Measurements from ENCODE around the gene NANS. TPM values are rescaled to one million over a fixed set of nuclear protein-coding genes. Genes with fewer than 3 reads are reported as not detected.

The NANS gene
- total RNA-seq, 1 experiment from 2014 or later = 40.4 TPM

DNA sequence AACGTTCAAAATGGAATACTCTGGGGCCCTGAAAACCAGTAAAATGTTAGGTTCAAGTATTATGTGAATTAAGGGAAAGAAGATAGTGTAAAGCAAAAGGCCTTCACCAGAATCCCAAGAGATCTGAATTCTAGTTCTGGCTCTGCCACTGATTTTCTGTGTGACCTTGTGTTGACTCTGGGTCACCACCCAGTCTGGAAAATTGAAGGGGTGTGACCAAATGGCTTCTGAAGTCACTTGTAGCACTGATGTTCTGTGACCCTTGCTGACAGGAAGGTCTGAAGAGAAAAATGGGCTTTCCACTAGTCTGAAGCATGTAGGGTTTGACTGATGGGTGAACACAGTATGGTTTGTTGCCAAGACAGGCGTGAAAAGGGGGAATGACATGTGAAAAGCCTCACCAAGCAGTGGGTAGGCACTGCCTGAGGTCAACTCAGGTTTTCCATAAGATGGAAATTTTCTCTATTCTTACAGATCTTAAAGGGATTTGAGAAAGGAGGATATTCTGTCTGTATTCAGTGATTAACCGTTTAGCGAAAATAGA, 40.3 kb upstream of the NANS start:
- Histone ChIP-seq H3K14ac (ENCODE audit: insufficient read depth, low read length) (no peak overlapping the region), H3K9me3 (ENCODE audit: control insufficient read depth, low read depth, low read length) (no peaks in the 10 kb centered on the region), H3K27ac (ENCODE audit: insufficient read length, low read depth, low read length) (no peak overlapping the region), H4K91ac (ENCODE audit: insufficient read length, low read depth, low read length) (no peak overlapping the region), H3T11ph (ENCODE audit: low read length) (no peak overlapping the region), H3K18ac (ENCODE audit: insufficient read length, low read depth, low read length) (no peak overlapping the region), H3K4me2 (ENCODE audit: insufficient read depth, insufficient read length, low read length) (no peak overlapping the region), H4K5ac (ENCODE audit: insufficient read length, low read depth, low read length) (no peak overlapping the region), H2AK5ac (ENCODE audit: insufficient read length, low read length) (no peak overlapping the region), H3K23ac (ENCODE audit: insufficient read length, low read depth, low read length) (no peak overlapping the region), H2AFZ (ENCODE audit: low read length) (no peak overlapping the region), H3K23me2 (ENCODE audit: insufficient read length, low read depth, low read length, poor library complexity, severe bottlenecking) (no peaks in the 10 kb centered on the region), H4K20me1 (ENCODE audit: control insufficient read depth, insufficient read depth, insufficient read length) (no peaks in the 10 kb centered on the region), H3K79me1 (ENCODE audit: insufficient read depth, low read depth, low read length, poor library complexity, severe bottlenecking) (no peaks in the 10 kb centered on the region), H4K8ac (replicated peaks; ENCODE audit: insufficient read length, low read depth, low read length) (no peak overlapping the region), H3K79me2 (ENCODE audit: insufficient read depth, low read length) (no peaks in the 10 kb centered on the region), H2BK15ac (ENCODE audit: low read depth, low read length) (no peak overlapping the region), H3K4me1 (ENCODE audit: insufficient read depth, low read length) (no peaks in the 10 kb centered on the region), H3K27me3 (ENCODE audit: insufficient read depth, low read length) (no peaks in the 10 kb centered on the region), H2BK5ac (ENCODE audit: insufficient read length, low read length) (no peak overlapping the region), H3K56ac (ENCODE audit: insufficient read length, low read depth, low read length) (no peak overlapping the region), H3K4ac (ENCODE audit: low read depth, low read length) (no peak overlapping the region), H3K9ac (ENCODE audit: extremely low read depth, insufficient read length, low read length) (no peak overlapping the region), H2BK120ac (ENCODE audit: low read depth, low read length, poor library complexity, severe bottlenecking) (no peak overlapping the region), H2BK12ac (ENCODE audit: insufficient read length, low read depth, low read length) (no peak overlapping the region), H2BK20ac (ENCODE audit: low read depth, low read length, poor library complexity, severe bottlenecking) (no peak overlapping the region)
- no peak overlapping the region for H3K27ac Mint-ChIP-seq
- no peaks in the 10 kb centered on the region for H3K4me1 Mint-ChIP-seq
- no CpG with 5 or more reads among the region's 4 CpGs for WGBS (ENCODE audit: extremely low coverage, insufficient read length, low lambda C conversion rate)
- H3K36me3 Mint-ChIP-seq (ENCODE audit: insufficient read depth in 1 of 3, low read depth in 3 of 3) = peaks cover 8 to 64% (median 46%) of the 10 kb centered on the region in 3 experiments; a peak in 6 of 7 replicates
- no peak for TF ChIP-seq CTCF (conservative IDR thresholded peaks at IDR 0.05)
- H3K9me3 Mint-ChIP-seq = no peaks in the 10 kb centered on the region
- no peaks in the 10 kb centered on the region for H3K27me3 Mint-ChIP-seq (ENCODE audit: low read depth)
- DNase-seq = peak; percentile 5
- H3K4me3 Mint-ChIP-seq = no peak overlapping the region
